CD1c-positive myeloid dendritic cell (primary cell): ENCODE results near the gene KCNK3.
A peak's percentile ranks its signal among the peaks of the same experiment; 100 is the strongest.
"Not testable (repeated sequence)": the region's sequence is repeated elsewhere in the genome, so short reads cannot be mapped to it uniquely, and the experiment has no call there.

Experiments
- DNase-seq: peaks from one replicate; pipeline ENCODE4 v3.0.0-alpha.2; 2016; ENCODE audit errors: extremely low spot score

Gene KCNK3

GRCh38 chr2:26730549-26731344 is 38.2 kb downstream of the KCNK3 start:
- DNase-seq = no peak

GRCh38 chr2:26731714-26732113 is 39.2 kb downstream of the KCNK3 start:
- no peak for DNase-seq

GRCh38 chr2:26732446-26732845 is 39.9 kb downstream of the KCNK3 start:
- no peak for DNase-seq

DNA sequence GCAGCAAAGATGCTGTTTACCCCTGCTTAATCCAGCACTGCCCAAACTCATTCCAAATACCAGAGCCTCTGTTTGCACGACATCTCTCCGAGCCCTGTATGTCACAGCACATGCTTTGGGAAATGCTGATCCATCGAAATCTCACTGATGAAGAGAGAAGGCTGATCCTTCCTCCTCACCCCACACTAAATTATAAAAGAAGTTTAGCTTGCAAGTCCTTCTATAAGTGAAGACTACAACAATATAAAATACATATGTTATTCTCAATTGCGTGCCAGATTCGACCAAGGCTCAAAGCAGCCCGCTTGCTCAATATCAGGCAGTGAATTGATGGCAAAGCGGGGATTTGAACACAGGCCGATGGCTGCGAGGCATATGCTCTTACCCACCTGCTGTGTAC is 40.9 kb downstream of the KCNK3 start:
- no peak for DNase-seq

DNA sequence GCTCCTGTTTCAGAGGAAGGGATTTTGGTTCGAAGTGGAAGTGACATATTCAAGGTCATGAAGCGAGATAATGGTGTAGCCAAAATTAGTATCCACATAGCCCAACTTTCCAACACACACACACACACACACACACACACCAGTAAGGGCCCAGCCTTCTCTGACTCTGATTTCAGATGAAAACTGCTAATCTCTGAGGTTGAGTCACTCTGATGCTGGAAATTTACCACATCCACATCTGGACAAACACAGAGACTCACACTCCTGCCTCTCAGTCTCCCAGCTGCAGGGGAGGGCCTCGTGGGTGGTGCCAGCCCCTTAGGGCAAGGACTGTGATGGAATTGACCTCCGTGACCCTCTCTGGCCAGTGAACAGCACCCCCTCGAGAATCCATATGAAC is 42.6 kb downstream of the KCNK3 start:
- DNase-seq = no peak

DNA sequence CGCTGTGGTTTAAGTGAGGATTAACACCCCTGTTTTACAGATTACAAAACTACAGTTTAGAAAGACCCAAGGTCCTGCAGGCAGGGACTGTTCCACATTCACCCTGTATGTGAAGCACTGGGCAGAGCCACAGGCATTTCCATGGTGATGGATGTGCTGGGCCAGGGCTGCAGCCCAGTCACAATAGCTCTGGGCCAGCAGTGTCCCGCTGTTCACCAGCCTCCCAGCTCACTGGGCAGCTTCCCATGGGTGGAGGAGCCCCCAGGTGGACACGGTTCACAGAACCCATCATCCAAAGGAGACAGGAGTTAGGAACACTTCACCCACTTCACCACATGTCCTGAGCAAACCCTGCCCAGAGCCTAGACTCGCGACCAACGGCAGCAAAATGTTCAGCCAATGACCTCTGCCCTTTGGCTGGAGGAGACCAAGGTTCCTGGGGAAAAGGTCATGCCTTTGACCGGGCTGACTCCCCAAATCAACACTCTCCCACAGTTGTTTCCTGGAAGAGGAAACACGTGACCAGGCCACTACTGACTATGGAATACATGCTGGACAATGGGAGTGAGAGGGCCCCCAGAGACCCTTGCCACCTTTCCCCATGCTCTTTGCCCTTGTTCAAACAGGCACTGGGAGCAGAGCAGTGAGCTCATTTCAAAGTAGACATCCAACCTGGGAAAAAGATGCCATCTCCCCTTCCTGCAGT is 43.5 kb downstream of the KCNK3 start:
- DNase-seq = no peak

DNA sequence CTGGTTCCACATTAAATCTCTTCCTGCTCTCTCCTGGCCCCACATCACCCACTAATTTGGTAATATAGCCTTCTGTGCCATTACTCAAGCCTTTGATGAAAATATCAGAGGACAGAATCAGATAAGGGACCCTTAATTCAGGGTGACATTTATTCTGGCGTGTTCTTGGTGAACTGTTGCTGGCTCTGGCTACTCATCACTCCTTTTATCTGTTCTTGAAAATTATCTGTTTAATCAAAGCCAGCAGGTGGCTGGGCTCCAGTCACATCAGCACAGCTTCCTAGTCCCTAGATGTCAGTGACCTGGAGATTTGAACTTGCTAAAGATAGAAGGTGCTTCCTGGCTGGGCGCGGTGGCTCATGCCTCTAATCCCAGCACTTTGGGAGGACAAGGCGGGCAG is 44.7 kb downstream of the KCNK3 start:
- no peak for DNase-seq

DNA sequence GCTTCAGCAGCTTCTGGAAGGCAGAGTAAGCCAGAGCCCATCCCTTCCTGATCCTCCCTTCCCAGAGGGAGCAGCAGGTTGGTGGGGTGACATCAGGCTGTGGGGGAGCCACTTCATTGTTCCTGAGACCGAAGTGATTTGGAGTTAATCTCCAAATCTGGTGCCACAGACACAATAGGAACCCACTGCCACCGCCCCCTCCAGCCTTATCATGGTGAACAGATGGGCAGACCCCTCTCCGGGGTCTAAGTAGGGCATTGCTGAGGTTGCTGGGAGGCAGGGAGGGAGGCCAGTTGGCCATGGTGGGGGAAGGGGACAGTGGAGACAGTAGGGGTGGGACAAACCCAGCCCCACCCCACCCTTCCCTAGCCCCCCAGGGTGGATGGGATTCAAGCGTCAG is 46.0 kb downstream of the KCNK3 start:
- no peak for DNase-seq

GRCh38 chr2:26739514-26739913 is 47.0 kb downstream of the KCNK3 start:
- DNase-seq = no peak

GRCh38 chr2:26740346-26740745 is 47.8 kb downstream of the KCNK3 start:
- no peak for DNase-seq

DNA sequence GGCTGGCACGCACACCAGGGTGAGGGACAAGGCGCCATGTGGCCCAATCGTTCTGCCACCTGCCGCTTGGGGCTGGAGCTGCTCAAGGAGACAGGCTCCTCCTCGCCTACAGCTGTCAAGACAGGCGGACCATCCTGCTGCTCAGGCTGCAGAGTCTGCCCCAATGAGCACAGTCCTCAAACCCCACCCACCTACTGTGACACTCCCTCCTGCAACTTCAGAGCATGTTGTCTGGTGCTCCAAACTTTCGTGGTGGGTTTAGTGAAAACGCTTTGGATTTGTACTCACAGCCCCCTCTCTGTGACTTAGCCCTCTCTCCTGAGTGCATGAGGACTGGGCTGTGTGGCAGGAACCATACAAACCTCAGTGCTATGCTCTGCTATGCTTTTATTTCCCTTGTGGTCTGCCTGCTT is 48.4 kb downstream of the KCNK3 start:
- DNase-seq = no peak

DNA sequence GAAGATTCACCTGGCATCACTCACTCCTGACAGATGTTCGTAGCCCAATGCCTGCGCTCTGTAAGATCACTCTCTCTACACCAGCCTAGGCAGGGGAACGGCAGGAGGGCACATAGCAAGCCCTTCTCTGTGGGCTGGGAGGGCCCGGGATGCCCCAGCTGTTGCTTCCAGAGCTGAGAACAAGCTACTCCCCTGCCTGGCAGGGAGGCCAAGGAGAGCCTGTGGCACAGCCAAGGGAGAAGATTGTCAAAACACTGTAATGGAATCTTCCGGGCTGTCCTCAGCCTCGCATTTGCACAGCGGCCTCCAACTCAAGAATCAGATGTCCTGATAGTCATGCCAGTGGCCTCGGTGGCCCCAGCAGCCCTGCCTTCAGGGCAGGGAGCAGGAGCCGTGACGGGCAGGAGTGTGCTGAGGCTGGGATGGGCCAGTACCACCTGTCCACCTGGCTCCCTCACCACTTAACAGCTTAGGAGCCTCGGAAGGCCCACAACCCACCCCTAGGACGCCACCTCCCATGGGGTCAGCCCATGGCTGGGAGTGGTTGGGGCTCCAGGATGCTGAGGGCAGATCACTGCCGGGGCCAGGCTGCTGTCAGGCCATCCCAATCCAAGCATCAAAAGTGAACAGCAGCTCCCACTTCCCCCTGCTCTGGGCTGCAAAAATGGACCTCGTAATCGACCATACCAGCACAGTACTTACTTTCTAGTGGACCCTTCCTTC is 49.7 kb downstream of the KCNK3 start:
- DNase-seq = no peak

GRCh38 chr2:26743852-26744251 is 51.3 kb downstream of the KCNK3 start:
- no peak for DNase-seq

DNA sequence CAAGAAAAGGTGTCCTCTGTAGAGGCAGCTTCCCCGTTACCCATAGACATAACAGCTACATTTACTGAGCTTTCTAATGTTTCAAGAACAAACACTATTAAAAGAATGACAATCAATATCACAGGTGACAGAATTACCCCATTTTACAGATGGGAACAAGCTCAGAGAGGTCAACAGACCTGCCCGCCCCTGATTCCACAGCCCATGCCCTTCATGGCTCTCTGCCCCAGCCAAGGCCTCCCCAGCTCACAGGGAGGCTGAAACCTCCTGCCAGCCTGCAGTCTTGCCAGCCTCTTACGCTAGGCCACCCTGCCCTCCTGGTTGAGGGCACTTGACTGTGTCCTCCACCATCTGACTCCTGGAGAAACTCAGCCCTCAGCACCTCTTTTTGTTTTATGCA is 52.4 kb downstream of the KCNK3 start:
- DNase-seq = no peak

DNA sequence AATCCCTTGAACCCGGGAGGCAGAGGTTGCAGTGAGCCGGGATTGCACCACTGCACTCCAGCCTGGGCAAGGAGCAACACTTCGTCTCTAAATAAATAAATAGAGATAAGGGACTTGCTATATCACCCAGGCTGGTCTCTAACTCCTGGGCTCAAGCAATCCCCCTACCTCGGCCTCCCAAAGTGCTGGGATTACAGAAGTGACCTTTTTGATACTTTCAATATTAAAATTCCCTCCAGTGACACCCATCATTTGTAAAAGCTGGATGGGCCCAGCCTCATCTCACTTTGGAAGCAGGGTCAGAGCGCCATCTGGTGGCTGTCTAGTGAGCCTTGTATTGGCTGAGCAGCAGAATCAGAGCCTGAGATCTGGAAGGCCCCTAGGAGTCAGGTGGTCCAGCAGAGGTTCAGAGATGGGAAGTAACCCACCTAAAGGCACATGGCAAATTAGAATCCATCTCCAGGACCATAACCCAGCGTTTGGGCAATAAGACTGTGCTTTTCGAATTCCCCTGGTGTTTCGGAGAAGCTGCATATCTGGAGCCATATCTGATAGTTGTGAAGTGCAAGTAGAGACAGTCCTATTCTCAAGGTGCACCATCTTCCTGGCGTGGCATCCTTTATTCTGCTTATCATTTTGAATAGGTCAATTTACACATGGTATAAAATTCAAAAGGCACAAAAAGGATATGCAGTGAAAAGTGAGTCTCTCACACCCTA is 53.2 kb downstream of the KCNK3 start:
- DNase-seq = peak; percentile 85

DNA sequence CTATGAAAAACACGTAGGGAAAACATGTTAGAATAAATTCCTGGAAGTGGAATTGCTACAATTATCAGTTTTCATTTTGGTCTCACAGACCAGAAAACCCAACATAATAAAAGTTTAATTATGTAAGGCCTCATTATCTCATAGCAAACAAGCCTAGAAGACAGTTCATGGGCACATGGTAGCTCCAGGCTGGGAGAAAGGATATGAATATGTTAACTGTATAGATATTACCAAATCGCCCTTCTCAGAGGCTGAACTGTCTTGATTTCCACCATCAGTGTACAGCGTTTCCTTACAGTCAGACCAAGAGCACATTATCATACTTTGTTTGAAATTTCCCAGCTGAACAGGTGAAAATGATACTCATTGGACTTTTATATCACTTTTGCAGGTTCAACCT is 54.4 kb downstream of the KCNK3 start:
- no peak for DNase-seq

DNA sequence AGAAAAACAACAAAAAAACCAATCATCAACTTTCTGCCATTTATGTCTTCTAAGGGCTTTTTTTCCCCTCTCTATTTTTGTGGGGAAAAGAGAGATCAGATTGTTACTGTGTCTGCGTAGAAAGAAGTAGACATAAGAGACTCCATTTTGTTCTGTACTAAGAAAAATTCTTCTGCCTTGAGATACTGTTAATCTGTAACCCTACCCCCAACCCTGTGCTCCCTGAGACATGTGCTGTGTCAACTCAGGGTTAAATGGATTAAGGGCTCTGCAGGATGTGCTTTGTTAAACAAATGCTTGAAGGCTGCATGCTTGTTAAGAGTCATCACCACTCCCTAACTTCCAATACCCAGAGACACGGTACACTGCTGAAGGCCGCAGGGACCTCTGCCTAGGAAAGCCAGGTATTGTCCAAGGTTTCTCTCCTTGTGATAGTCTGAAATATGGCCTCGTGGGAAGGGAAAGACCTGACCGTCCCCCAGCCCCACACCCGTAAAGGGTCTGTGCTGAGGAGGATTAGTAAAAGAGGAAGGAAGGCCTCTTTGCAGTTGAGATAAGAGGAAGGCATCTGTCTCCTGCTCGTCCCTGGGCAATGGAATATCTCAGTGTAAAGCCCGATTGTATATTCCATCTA is 57.4 kb downstream of the KCNK3 start:
- not testable (repeated sequence) for DNase-seq

DNA sequence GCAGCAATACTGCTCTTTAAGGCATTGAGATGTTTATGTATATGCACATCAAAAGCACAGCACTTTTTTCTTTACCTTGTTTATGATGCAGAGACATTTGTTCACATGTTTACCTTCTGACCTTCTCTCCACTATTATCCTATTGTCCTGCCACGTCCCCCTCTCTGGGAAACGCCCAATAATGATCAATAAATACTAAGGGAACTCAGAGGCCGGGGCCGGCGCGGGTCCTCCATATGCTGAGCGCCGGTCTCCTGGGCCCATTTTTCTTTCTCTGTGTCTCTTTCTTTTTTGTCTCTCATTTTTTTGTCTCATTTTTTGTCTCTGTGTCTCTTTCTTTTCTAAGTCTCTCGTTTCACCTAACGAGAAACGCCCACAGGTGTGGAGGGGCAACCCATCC is 57.9 kb downstream of the KCNK3 start:
- not testable (repeated sequence) for DNase-seq

GRCh38 chr2:26752656-26753055 is 60.1 kb downstream of the KCNK3 start:
- no peak for DNase-seq

DNA sequence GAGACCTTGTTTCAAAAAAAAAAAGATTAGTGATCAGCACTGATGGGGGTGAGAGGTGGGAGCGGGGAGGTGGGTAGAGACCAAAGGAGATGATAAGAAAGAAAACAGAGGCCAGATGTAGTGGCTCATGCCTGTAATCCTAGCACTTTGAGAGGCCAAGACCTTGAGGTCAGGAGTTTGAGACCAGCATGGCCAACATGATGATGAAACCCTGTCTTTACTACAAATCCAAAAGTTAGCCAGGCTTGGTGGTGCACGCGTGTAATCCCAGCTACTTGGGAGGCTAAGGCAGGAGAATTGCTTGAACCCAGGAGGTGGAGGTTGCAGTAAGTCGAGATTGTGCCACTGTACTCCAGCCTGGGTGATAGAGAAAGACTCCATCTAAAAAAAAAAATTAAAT is 62.0 kb downstream of the KCNK3 start:
- no peak for DNase-seq

DNA sequence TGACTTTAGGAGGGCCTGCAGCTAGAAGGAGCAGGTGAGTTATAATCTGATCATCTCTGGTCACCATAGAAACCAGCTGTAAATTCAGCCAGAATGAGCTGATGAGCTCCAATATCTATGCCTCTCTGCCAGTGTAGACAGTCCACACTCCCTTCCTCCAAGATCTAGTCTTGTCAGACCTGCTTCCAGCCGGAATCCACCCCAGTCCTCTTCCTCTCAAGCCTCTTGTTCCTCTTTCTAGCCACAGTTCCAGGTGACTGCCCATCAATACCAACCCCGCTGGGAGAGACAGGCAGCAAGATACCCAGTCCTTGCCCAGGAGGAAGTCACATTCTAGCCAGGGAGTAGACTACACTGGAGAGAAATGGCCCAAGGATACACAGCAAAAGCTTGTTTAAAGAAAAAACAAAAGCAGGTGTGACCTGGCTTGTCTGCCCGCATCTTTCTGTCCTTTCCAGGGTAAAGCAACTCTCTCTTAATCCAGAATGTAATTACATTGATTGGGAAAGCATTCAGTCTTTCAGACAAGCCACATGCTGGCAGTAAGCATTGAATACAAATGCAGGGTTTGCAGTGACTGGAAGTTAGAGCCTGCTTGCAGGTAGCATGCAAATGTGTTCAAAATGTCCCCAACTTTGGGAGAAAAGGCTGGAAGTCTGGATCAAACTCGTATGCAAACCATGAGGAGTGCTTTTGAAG is 62.6 kb downstream of the KCNK3 start:
- no peak for DNase-seq
